Measurements from ENCODE around the gene TIMP4. TPM values are rescaled to one million over a fixed set of nuclear protein-coding genes. Genes with fewer than 3 reads are reported as not detected.

TIMP4 gene
- total RNA-seq, 1 donor from 2014 or later, result 0.18 TPM

GRCh38 chr3:12175844-12176453 is 17.2 kb upstream of the TIMP4 start:
- Mint-ChIP-seq H3K4me1 (peaks cover 4% of the 10 kb centered on the region), H3K9me3 (peaks cover 13% of the 10 kb centered on the region), H3K36me3 (no peaks in the 10 kb centered on the region), H3K27me3 (ENCODE audit: low read depth) (no peaks in the 10 kb centered on the region), H3K4me3 (no peak overlapping the region), H3K27ac (no peak overlapping the region)
- DNase-seq (ENCODE audit: low spot score in 2 of 2, unreplicated experiment in 2 of 2), result peak in 1 of 2 experiments; percentile 64
- TF ChIP-seq CTCF (IDR thresholded peaks at IDR 0.05; ENCODE audit: unreplicated experiment), result peak; percentile 64

GRCh38 chr3:12175137-12175593 is 16.5 kb upstream of the TIMP4 start:
- H3K4me1 Mint-ChIP-seq, result peaks cover 3% of the 10 kb centered on the region
- H3K36me3 Mint-ChIP-seq, result no peaks in the 10 kb centered on the region
- H3K4me3 Mint-ChIP-seq, result no peak overlapping the region
- no peaks in the 10 kb centered on the region for H3K27me3 Mint-ChIP-seq (ENCODE audit: low read depth)
- TF ChIP-seq CTCF (IDR thresholded peaks at IDR 0.05; ENCODE audit: unreplicated experiment), result no peak
- no peak overlapping the region for H3K27ac Mint-ChIP-seq
- peaks cover 13% of the 10 kb centered on the region for H3K9me3 Mint-ChIP-seq
- no peak for DNase-seq (ENCODE audit: low spot score in 2 of 2, unreplicated experiment in 2 of 2)

DNA sequence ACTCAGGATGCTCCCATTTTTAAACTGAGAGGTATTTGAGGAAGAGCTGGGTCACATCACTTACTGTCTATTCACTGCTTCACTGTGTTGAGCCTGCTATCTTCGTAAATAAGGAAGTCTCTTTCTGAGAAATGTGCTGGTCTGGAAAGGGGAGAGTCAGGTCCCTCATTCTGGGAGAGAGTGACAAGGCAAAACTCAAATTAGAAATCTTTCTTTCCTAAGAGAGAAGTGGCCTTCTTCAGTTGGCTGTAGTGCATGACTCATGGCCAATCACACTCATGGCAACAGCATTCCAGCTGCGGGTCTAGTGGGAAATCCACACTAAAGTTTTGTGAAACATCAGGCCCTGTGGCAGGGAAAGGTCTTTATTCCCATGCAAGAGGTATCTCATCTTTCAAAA is 11.5 kb upstream of the TIMP4 start:
- no peak overlapping the region for H3K4me3 Mint-ChIP-seq
- H3K27ac Mint-ChIP-seq, result no peak overlapping the region
- DNase-seq (ENCODE audit: low spot score in 2 of 2, unreplicated experiment in 2 of 2), result no peak
- H3K36me3 Mint-ChIP-seq, result no peaks in the 10 kb centered on the region
- H3K9me3 Mint-ChIP-seq, result peaks cover 16% of the 10 kb centered on the region
- H3K27me3 Mint-ChIP-seq (ENCODE audit: low read depth), result no peaks in the 10 kb centered on the region
- no peak for TF ChIP-seq CTCF (IDR thresholded peaks at IDR 0.05; ENCODE audit: unreplicated experiment)
- peaks cover 2% of the 10 kb centered on the region for H3K4me1 Mint-ChIP-seq

DNA sequence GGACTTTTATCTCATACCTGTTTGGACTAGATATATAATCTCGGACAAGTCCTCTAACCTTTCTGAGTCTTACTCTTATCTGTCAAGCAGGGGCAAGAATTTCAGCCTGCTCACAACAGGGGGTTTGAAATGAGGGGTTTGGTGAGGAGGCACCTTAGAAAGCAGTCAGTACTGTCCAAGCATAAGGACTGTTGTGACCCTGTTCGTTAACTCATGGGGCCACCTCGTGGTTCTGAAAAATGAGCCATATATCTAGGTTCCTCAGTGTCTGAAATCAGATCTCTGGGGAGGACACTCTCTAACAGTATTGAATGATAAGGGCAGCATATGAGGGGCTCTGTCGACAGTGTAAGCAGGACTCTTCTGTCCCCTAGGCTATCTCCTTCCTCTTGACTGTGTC is 7.2 kb upstream of the TIMP4 start:
- DNase-seq (ENCODE audit: low spot score in 2 of 2, unreplicated experiment in 2 of 2), result no peak
- no peak for TF ChIP-seq CTCF (IDR thresholded peaks at IDR 0.05; ENCODE audit: unreplicated experiment)
- H3K4me1 Mint-ChIP-seq, result no peaks in the 10 kb centered on the region
- H3K9me3 Mint-ChIP-seq, result peaks cover 3% of the 10 kb centered on the region
- H3K4me3 Mint-ChIP-seq, result no peak overlapping the region
- no peaks in the 10 kb centered on the region for H3K36me3 Mint-ChIP-seq
- H3K27ac Mint-ChIP-seq, result no peak overlapping the region
- H3K27me3 Mint-ChIP-seq (ENCODE audit: low read depth), result peaks cover under 1% of the 10 kb centered on the region

DNA sequence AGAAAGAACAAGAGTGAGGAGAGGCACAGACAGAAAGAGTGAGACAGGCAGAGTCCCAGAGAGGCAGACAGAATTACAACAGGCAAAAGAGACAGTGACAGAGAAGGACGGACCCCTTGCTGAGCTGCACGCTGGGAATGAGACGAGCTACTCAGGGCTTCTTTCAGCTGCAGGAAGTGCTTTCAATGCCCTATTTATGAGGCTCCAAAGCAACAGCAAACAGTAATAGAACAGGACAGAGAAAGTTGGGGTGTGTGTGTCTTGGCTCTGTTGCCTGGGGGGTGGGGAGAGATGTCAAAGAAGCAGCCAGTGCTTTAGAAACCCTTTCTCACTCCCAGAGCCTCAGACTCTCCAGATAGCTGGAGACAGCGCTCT is 502 bp upstream of the TIMP4 start:
- Mint-ChIP-seq H3K4me3 (peak overlapping the region; percentile 64), H3K27me3 (ENCODE audit: low read depth) (peaks cover 22% of the 10 kb centered on the region), H3K9me3 (no peaks in the 10 kb centered on the region), H3K4me1 (peaks cover 13% of the 10 kb centered on the region), H3K27ac (no peak overlapping the region), H3K36me3 (no peaks in the 10 kb centered on the region)
- no peak for DNase-seq (ENCODE audit: low spot score in 2 of 2, unreplicated experiment in 2 of 2)
- no peak for TF ChIP-seq CTCF (IDR thresholded peaks at IDR 0.05; ENCODE audit: unreplicated experiment)

DNA sequence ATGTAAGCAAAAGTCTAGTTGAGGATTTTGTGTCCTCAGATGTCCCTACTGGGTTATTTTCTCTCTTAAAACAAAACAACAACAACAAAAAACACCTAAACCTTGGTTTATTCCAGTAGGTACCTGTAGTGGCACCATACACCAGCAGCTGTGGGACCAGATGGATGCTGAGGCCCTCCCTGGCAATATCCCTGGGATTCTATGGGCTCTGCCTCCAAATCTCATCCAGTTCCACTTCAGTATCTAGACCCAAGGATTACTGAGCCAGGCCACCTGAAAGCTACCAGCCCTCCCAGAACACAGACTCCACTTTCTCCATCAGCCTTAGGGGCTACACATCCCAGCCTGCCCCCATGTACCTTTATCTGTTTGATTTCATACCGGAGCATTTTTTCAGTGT is 1.7 kb downstream of the TIMP4 start:
- DNase-seq (ENCODE audit: low spot score in 2 of 2, unreplicated experiment in 2 of 2), result no peak
- no peak overlapping the region for H3K27ac Mint-ChIP-seq
- peaks cover 13% of the 10 kb centered on the region for H3K4me1 Mint-ChIP-seq
- no peaks in the 10 kb centered on the region for H3K36me3 Mint-ChIP-seq
- H3K4me3 Mint-ChIP-seq, result no peak overlapping the region
- TF ChIP-seq CTCF (IDR thresholded peaks at IDR 0.05; ENCODE audit: unreplicated experiment), result no peak
- H3K9me3 Mint-ChIP-seq, result no peaks in the 10 kb centered on the region
- H3K27me3 Mint-ChIP-seq (ENCODE audit: low read depth), result peaks cover 24% of the 10 kb centered on the region
